OCI-LY7 (cell line): ENCODE measurements around the gene BAMBI. TPM values are rescaled to one million over a fixed set of nuclear protein-coding genes. Genes with fewer than 3 reads are reported as not detected.

Experiments
- BruUV-seq: library from RNA; stranded (reverse); fragments of 400-500 nt; replicated peaks from 2 replicates; lab custom pipeline; 2021; lab: Mats Ljungman, UMichigan
- CTCF ChIA-PET: fragments of 300-600 bp; sonication (Branson Sonifier 250); formaldehyde crosslinking; loops from one replicate; lab custom pipeline; 2022; ENCODE audit warnings: antibody characterized with exemption; ENCODE audit not compliant: unreplicated experiment; lab: Charles Lee
- POLR2A ChIA-PET: fragments of 300-600 bp; sonication (Branson Sonifier 250); formaldehyde crosslinking; loops from one replicate; lab custom pipeline; 2022; ENCODE audit warnings: antibody characterized with exemption; lab: Charles Lee
- DNase-seq: peaks from one replicate; pipeline ENCODE4 v3.0.0-alpha.2; 2015; ENCODE audit warnings: low spot score
- H2AFZ ChIP-seq: fragments of 200-600 bp; sonication (generic), shearing (Covaris generic); 2 replicates; pipeline ENCODE4 v1.6.1; 2014; ENCODE audit warnings: mild to moderate bottlenecking, antibody characterized with exemption, low read length, moderate library complexity
- H3K27ac ChIP-seq: fragments of 200-600 bp; sonication (generic); 2 replicates; pipeline ENCODE4 v1.5.1; 2014; ENCODE audit warnings: mixed run types, low read depth, mild to moderate bottlenecking, moderate library complexity, low read length, inconsistent platforms; ENCODE audit not compliant: poor library complexity, severe bottlenecking
- H3K36me3 ChIP-seq: fragments of 200-600 bp; sonication (generic); 2 replicates; pipeline ENCODE4 v1.6.1; 2014; ENCODE audit warnings: mild to moderate bottlenecking, antibody characterized with exemption, low read length, moderate library complexity, mixed read lengths; ENCODE audit not compliant: insufficient read depth
- H3K4me1 ChIP-seq: fragments of 200-600 bp; sonication (generic); 2 replicates; pipeline ENCODE4 v1.5.1; 2014; ENCODE audit warnings: mild to moderate bottlenecking, low read length; ENCODE audit not compliant: insufficient read depth, poor library complexity, severe bottlenecking
- H3K4me2 ChIP-seq: fragments of 200-600 bp; sonication (generic); 2 replicates; pipeline ENCODE4 v1.6.1; 2014; ENCODE audit warnings: mild to moderate bottlenecking, low read length
- H3K4me3 ChIP-seq: fragments of 200-600 bp; sonication (generic); 2 replicates; pipeline ENCODE4 v1.5.1; 2014; ENCODE audit warnings: mild to moderate bottlenecking, low read depth, low read length; ENCODE audit not compliant: poor library complexity, severe bottlenecking
- H3K79me2 ChIP-seq: fragments of 200-600 bp; sonication (generic); 2 replicates; pipeline ENCODE4 v1.6.1; 2016; ENCODE audit warnings: low read depth, mild to moderate bottlenecking, low read length, moderate library complexity, mixed read lengths; ENCODE audit not compliant: insufficient read depth
- H3K9me2 ChIP-seq: fragments of 200-600 bp; sonication (generic); 2 replicates; pipeline ENCODE4 v1.6.1; 2016; ENCODE audit warnings: mild to moderate bottlenecking, low read length, mixed read lengths; ENCODE audit not compliant: insufficient read depth
- H3K9me3 ChIP-seq: fragments of 200-600 bp; sonication (generic); 2 replicates; pipeline ENCODE4 v1.6.1; 2014; ENCODE audit warnings: mild to moderate bottlenecking, mixed run types, low read length, mixed read lengths
- H4K20me1 ChIP-seq: fragments of 200-600 bp; sonication (generic); 2 replicates; pipeline ENCODE4 v1.6.1; 2014; ENCODE audit warnings: mild to moderate bottlenecking, antibody characterized with exemption, low read length, moderate library complexity, mixed read lengths; ENCODE audit not compliant: insufficient read depth
- EZH2phosphoT487 ChIP-seq: fragments of 200-600 bp; sonication (generic); IDR thresholded peaks from 2 replicates; pipeline ENCODE4 v1.6.1; 2018; ENCODE audit warnings: low read depth, borderline replicate concordance, mild to moderate bottlenecking, mixed run types, antibody characterized with exemption, low read length, moderate library complexity, mixed read lengths
- intact Hi-C: fragments of 100-400 bp; cut with micrococcal nuclease; formaldehyde crosslinking; loops from one replicate; pipeline ENCODE4 v1.10.0; 2022; ENCODE audit not compliant: unreplicated experiment
- total RNA-seq, 2 experiments: library from RNA; depleted of rRNA in 1 of 2; stranded (reverse); fragments of >200 nt in 1 of 2; shearing (Covaris generic) in 1 of 2; gene quantifications; 2 replicates each; pipeline ENCODE4 v1.2.3, GENCODE V29; 2014 to 2022
- TF ChIP-seq, protein P1 (sequence below): fragments of 200-600 bp; sonication (generic); conservative IDR thresholded peaks from 2 replicates; pipeline ENCODE4 v1.5.1; 2014; ENCODE audit warnings: mild to moderate bottlenecking, antibody characterized with exemption, low read length, moderate library complexity, mixed read lengths

The BAMBI gene
- total RNA-seq, 2 experiments from 2014 or later = 0.89 to 3.1 TPM

DNA sequence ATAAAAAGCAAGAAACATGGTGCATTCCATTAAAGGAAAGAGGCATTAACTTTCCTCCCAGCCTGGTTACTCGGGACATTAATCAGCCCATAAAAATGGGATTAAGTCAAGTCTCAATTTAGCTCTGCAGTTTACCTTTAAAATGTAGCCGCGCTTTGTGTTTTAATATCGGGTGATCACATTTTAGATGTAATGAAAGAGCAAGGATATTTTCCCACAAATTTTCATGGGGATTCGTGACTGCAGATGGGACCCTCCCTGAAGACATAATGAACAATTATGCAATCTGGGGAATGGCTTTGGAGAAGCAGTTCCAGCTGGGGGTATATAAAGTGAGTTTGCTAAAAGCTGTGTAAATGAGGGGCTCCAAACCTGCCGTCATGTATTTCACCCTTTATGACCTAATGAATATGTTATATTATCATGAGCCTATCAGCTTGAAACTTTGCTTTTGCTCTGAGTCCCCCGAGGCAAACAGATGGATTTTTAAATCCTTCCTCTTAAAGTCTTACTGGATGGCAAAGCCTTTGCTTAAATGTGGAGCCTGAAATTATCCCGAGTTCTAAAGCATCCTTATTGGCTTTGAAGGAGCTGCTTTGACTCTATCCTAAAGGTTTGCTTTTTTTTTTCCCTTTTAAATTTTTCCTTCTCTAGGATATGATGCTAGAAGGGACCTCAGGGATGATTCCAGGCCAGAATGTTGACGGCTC, 31.8 kb downstream of the BAMBI start:
- H4K20me1 ChIP-seq = no peaks in the 10 kb centered on the region
- no peak overlapping the region for H3K4me2 ChIP-seq
- intact Hi-C loops = no loop called here
- no peaks in the 10 kb centered on the region for H3K36me3 ChIP-seq
- no peak for DNase-seq
- no peaks in the 10 kb centered on the region for H3K79me2 ChIP-seq
- TF ChIP-seq, protein P1, sequence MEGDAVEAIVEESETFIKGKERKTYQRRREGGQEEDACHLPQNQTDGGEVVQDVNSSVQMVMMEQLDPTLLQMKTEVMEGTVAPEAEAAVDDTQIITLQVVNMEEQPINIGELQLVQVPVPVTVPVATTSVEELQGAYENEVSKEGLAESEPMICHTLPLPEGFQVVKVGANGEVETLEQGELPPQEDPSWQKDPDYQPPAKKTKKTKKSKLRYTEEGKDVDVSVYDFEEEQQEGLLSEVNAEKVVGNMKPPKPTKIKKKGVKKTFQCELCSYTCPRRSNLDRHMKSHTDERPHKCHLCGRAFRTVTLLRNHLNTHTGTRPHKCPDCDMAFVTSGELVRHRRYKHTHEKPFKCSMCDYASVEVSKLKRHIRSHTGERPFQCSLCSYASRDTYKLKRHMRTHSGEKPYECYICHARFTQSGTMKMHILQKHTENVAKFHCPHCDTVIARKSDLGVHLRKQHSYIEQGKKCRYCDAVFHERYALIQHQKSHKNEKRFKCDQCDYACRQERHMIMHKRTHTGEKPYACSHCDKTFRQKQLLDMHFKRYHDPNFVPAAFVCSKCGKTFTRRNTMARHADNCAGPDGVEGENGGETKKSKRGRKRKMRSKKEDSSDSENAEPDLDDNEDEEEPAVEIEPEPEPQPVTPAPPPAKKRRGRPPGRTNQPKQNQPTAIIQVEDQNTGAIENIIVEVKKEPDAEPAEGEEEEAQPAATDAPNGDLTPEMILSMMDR = no peak
- TF ChIP-seq EZH2phosphoT487 = no peak
- H3K27ac ChIP-seq = no peak overlapping the region
- POLR2A ChIA-PET = interaction anchor here (0.7 kb wide), 1 partner anchor 287 kb away, joined by 4 read pairs; no protein-coding TSS in a partner anchor
- H3K4me1 ChIP-seq = no peaks in the 10 kb centered on the region
- no TSS peak for BruUV-seq
- no peaks in the 10 kb centered on the region for H3K9me3 ChIP-seq
- H2AFZ ChIP-seq = no peak overlapping the region
- H3K9me2 ChIP-seq = no peaks in the 10 kb centered on the region
- CTCF ChIA-PET = no interaction called here
- H3K4me3 ChIP-seq = no peak overlapping the region

DNA sequence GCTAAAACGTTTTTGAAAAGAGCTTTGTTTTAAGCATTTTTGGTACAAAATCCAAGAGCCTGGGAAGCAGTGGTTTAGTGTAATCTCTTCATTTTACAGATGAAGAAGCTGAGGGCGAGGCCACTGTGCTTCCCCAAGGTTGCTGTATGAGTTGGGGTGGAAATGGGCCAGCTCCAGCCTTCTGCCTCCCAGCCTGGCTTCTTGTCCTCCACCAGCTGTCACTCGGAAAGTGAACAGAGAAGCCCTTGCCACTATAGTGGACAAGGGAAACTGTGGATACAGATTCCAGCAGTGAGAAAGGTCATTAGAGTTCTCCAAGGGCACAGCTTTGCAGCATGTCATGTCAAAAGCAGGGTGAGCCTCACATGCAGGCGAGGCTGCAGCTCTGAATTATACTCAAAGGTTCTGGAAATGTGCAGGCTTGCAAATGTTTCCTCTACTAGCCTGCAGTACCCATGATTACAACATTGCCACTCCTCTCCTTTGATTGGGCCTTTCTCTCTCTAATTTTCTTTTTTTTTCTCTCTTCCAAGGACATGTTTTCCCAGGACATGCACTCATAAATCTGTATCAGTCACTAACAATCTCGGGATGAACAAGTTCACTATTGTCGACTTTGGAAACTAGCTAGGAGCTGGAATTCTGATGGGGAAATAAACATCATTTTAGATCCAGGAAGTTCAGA, 33.0 kb downstream of the BAMBI start:
- TF ChIP-seq EZH2phosphoT487 = no peak
- TF ChIP-seq, protein P1 = no peak
- no peaks in the 10 kb centered on the region for H3K79me2 ChIP-seq
- no peak overlapping the region for H3K4me3 ChIP-seq
- no peaks in the 10 kb centered on the region for H3K9me3 ChIP-seq
- H3K4me1 ChIP-seq = no peaks in the 10 kb centered on the region
- intact Hi-C loops = no loop called here
- BruUV-seq = no TSS peak
- no peaks in the 10 kb centered on the region for H3K9me2 ChIP-seq
- DNase-seq = no peak
- ChIA-PET CTCF (interaction anchor here (1.1 kb wide), 1 partner anchor 9 kb away, joined by 3 read pairs; no protein-coding TSS in a partner anchor), POLR2A (no interaction called here)
- no peaks in the 10 kb centered on the region for H4K20me1 ChIP-seq
- no peak overlapping the region for H2AFZ ChIP-seq
- H3K36me3 ChIP-seq = no peaks in the 10 kb centered on the region
- H3K27ac ChIP-seq = no peak overlapping the region
- no peak overlapping the region for H3K4me2 ChIP-seq
